HEK293 (cell line): ENCODE data around the gene TMX2.

Source experiments
- CTCF ChIA-PET: fragments of 350-600 bp; formaldehyde crosslinking; extraction: SDS; loops from one replicate; lab custom pipeline; 2021; ENCODE audit warnings: antibody characterized with exemption; lab: Yijun Ruan, JAX
- POLR2A ChIA-PET: fragments of 300-600 bp; formaldehyde crosslinking; extraction: SDS; loops from one replicate; lab custom pipeline; 2020; ENCODE audit warnings: antibody characterized with exemption, inconsistent platforms; lab: Yijun Ruan, JAX
- H3K27ac ChIP-seq: fragments of 200-500 bp; sonication (Bioruptor generic); 2 replicates; pipeline ENCODE4 v1.5.1; 2014; ENCODE audit warnings: low read depth, low read length, control low read depth, inconsistent platforms; ENCODE audit errors: extremely low read depth
- H3K36me3 ChIP-seq, 2 experiments: fragments of 200-500 bp in 1 of 2; sonication (Bioruptor generic) in 1 of 2; 1 replicate in 1 of 2; 2 replicates in 1 of 2; pipeline ENCODE4 v1.5.1; 2014 to 2017; ENCODE audit warnings: inconsistent platforms in 2 of 2, low read length in 2 of 2; ENCODE audit not compliant: control insufficient read depth in 2 of 2, insufficient read depth in 1 of 2
- H3K4me1 ChIP-seq: fragments of 200-500 bp; sonication (Bioruptor generic); 2 replicates; pipeline ENCODE4 v1.5.1; 2014; ENCODE audit warnings: mild to moderate bottlenecking, low read length, inconsistent platforms; ENCODE audit not compliant: control insufficient read depth, insufficient read depth
- H3K4me3 ChIP-seq: 2 replicates; pipeline ENCODE4 v1.5.1; 2011; ENCODE audit warnings: low read depth, mild to moderate bottlenecking, control low read depth, low read length, moderate library complexity
- H3K9me3 ChIP-seq: fragments of 200-500 bp; sonication (Bioruptor generic); 2 replicates; pipeline ENCODE4 v1.5.1; 2014; ENCODE audit warnings: low read depth, low read length, inconsistent platforms; ENCODE audit not compliant: control insufficient read depth, insufficient read depth
- EGR2 ChIP-seq: fragments of 450-650 bp; formaldehyde crosslinking; IDR thresholded peaks from 2 replicates; pipeline ENCODE4 v1.5.1; 2016; ENCODE audit warnings: low read depth, missing biosample characterization, missing genetic modification characterization
- GLI4 ChIP-seq: fragments of 450-650 bp; formaldehyde crosslinking; IDR thresholded peaks from 2 replicates; pipeline ENCODE4 v1.5.1; 2016; ENCODE audit warnings: missing biosample characterization, missing genetic modification characterization
- GLIS2 ChIP-seq: fragments of 450-650 bp; formaldehyde crosslinking; IDR thresholded peaks from 2 replicates; pipeline ENCODE4 v1.5.1; 2016; ENCODE audit warnings: missing biosample characterization, missing genetic modification characterization
- MYNN ChIP-seq: fragments of 450-650 bp; formaldehyde crosslinking; IDR thresholded peaks from 2 replicates; pipeline ENCODE4 v1.5.1; 2016; ENCODE audit warnings: missing biosample characterization, missing genetic modification characterization, borderline replicate concordance
- ZNF175 ChIP-seq: fragments of 450-650 bp; formaldehyde crosslinking; IDR thresholded peaks from 2 replicates; pipeline ENCODE4 v1.5.1; 2016; ENCODE audit warnings: missing biosample characterization, missing genetic modification characterization
- ZNF202 ChIP-seq: fragments of 450-650 bp; formaldehyde crosslinking; IDR thresholded peaks from 2 replicates; pipeline ENCODE4 v1.5.1; 2016; ENCODE audit warnings: missing biosample characterization, missing genetic modification characterization, borderline replicate concordance
- ZNF214 ChIP-seq: fragments of 450-650 bp; formaldehyde crosslinking; IDR thresholded peaks from 2 replicates; pipeline ENCODE4 v1.5.1; 2017; ENCODE audit warnings: missing biosample characterization, mild to moderate bottlenecking, missing genetic modification characterization, borderline replicate concordance
- ZNF248 ChIP-seq: fragments of 450-650 bp; formaldehyde crosslinking; IDR thresholded peaks from 2 replicates; pipeline ENCODE4 v1.5.1; 2017; ENCODE audit warnings: missing biosample characterization, missing genetic modification characterization
- ZNF266 ChIP-seq: fragments of 450-650 bp; formaldehyde crosslinking; IDR thresholded peaks from 2 replicates; pipeline ENCODE4 v1.5.1; 2016; ENCODE audit warnings: missing biosample characterization, missing genetic modification characterization, low read depth
- ZNF501 ChIP-seq: fragments of 450-650 bp; formaldehyde crosslinking; IDR thresholded peaks from 2 replicates; pipeline ENCODE4 v1.5.1; 2016; ENCODE audit warnings: missing biosample characterization, missing genetic modification characterization
- ZNF513 ChIP-seq: fragments of 450-650 bp; IDR thresholded peaks from 2 replicates; pipeline ENCODE4 v1.5.1; 2018; ENCODE audit warnings: missing biosample characterization, missing genetic modification characterization
- ZNF529 ChIP-seq: fragments of 450-650 bp; formaldehyde crosslinking; IDR thresholded peaks from 2 replicates; pipeline ENCODE4 v1.5.1; 2017; ENCODE audit warnings: missing genetic modification characterization, missing biosample characterization; ENCODE audit not compliant: insufficient replicate concordance
- ZNF558 ChIP-seq: fragments of 450-650 bp; formaldehyde crosslinking; IDR thresholded peaks from 2 replicates; pipeline ENCODE4 v1.5.1; 2016; ENCODE audit warnings: missing biosample characterization, missing genetic modification characterization
- ZNF600 ChIP-seq: fragments of 450-650 bp; formaldehyde crosslinking; IDR thresholded peaks from 2 replicates; pipeline ENCODE4 v1.5.1; 2016; ENCODE audit warnings: missing biosample characterization, missing genetic modification characterization
- ZNF626 ChIP-seq: fragments of 450-650 bp; sonication (Bioruptor Pico); formaldehyde crosslinking; IDR thresholded peaks from 2 replicates; pipeline ENCODE4 v1.5.1; 2018; ENCODE audit warnings: missing biosample characterization, missing genetic modification characterization, inconsistent platforms
- ZNF692 ChIP-seq: fragments of 450-650 bp; formaldehyde crosslinking; IDR thresholded peaks from 2 replicates; pipeline ENCODE4 v1.5.1; 2016; ENCODE audit warnings: missing biosample characterization, missing genetic modification characterization
- ZNF76 ChIP-seq: fragments of 450-650 bp; formaldehyde crosslinking; IDR thresholded peaks from 2 replicates; pipeline ENCODE4; 2016; ENCODE audit warnings: low read depth, missing biosample characterization, missing genetic modification characterization, borderline replicate concordance
- ZNF768 ChIP-seq: fragments of 450-650 bp; formaldehyde crosslinking; IDR thresholded peaks from 2 replicates; pipeline ENCODE4 v1.5.1; 2018; ENCODE audit warnings: missing biosample characterization, mild to moderate bottlenecking, missing genetic modification characterization
- ZXDB ChIP-seq: fragments of 450-650 bp; formaldehyde crosslinking; IDR thresholded peaks from 2 replicates; pipeline ENCODE4 v1.5.1; 2016; ENCODE audit warnings: missing biosample characterization, missing genetic modification characterization
- TF ChIP-seq, protein P1 (sequence below): fragments of 450-650 bp; formaldehyde crosslinking; IDR thresholded peaks from 2 replicates; pipeline ENCODE4 v1.5.1; 2016; ENCODE audit warnings: missing biosample characterization, missing genetic modification characterization, borderline replicate concordance
- TF ChIP-seq, protein P2 (sequence below): fragments of 450-650 bp; formaldehyde crosslinking; IDR thresholded peaks from 2 replicates; pipeline ENCODE4 v1.5.1; 2016; ENCODE audit warnings: missing biosample characterization, missing genetic modification characterization

TMX2 gene

GRCh38 chr11:57699813-57700212 is 12.6 kb upstream of the TMX2 start:
- no peak overlapping the region for H3K4me3 ChIP-seq
- TF ChIP-seq EGR2 (tag by site-specific recombination) (no peak), ZNF558 (no peak)
- TF ChIP-seq, protein P1, sequence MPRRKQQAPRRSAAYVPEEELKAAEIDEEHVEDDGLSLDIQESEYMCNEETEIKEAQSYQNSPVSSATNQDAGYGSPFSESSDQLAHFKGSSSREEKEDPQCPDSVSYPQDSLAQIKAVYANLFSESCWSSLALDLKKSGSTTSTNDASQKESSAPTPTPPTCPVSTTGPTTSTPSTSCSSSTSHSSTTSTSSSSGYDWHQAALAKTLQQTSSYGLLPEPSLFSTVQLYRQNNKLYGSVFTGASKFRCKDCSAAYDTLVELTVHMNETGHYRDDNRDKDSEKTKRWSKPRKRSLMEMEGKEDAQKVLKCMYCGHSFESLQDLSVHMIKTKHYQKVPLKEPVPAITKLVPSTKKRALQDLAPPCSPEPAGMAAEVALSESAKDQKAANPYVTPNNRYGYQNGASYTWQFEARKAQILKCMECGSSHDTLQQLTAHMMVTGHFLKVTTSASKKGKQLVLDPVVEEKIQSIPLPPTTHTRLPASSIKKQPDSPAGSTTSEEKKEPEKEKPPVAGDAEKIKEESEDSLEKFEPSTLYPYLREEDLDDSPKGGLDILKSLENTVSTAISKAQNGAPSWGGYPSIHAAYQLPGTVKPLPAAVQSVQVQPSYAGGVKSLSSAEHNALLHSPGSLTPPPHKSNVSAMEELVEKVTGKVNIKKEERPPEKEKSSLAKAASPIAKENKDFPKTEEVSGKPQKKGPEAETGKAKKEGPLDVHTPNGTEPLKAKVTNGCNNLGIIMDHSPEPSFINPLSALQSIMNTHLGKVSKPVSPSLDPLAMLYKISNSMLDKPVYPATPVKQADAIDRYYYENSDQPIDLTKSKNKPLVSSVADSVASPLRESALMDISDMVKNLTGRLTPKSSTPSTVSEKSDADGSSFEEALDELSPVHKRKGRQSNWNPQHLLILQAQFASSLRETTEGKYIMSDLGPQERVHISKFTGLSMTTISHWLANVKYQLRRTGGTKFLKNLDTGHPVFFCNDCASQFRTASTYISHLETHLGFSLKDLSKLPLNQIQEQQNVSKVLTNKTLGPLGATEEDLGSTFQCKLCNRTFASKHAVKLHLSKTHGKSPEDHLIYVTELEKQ (tag by site-specific recombination), result no peak
- TF ChIP-seq, all 188 proteins: peak for 0
- H3K9me3 ChIP-seq, result no peaks in the 10 kb centered on the region
- H3K4me1 ChIP-seq, result no peaks in the 10 kb centered on the region
- ChIA-PET POLR2A (interaction anchor here (2.1 kb wide), 1 partner anchor 12 kb away, joined by 6 read pairs; the partner anchor contains the start of genes MED19 and TMX2), CTCF (interaction anchor here (1.1 to 1.2 kb wide), 2 partner anchors 20 to 101 kb away, joined by 3 read pairs; no protein-coding TSS in a partner anchor)
- H3K36me3 ChIP-seq, result peaks cover 11 to 79% of the 10 kb centered on the region in 2 experiments; a peak in 2 of 3 replicates
- H3K27ac ChIP-seq, result no peak overlapping the region

GRCh38 chr11:57700425-57700824 is 12.0 kb upstream of the TMX2 start:
- Histone ChIP-seq H3K9me3 (no peaks in the 10 kb centered on the region), H3K4me1 (no peaks in the 10 kb centered on the region), H3K36me3 (peaks cover 8 to 75% of the 10 kb centered on the region in 2 experiments; a peak in 2 of 3 replicates), H3K27ac (no peak overlapping the region), H3K4me3 (no peak overlapping the region)
- POLR2A ChIA-PET, result no interaction called here
- no peak for TF ChIP-seq GLI4 (tag by site-specific recombination)
- TF ChIP-seq ZNF513 (tag by site-specific recombination), result no peak
- TF ChIP-seq MYNN (tag by site-specific recombination), result no peak
- TF ChIP-seq ZNF214, result no peak
- CTCF ChIA-PET, result no interaction called here

DNA sequence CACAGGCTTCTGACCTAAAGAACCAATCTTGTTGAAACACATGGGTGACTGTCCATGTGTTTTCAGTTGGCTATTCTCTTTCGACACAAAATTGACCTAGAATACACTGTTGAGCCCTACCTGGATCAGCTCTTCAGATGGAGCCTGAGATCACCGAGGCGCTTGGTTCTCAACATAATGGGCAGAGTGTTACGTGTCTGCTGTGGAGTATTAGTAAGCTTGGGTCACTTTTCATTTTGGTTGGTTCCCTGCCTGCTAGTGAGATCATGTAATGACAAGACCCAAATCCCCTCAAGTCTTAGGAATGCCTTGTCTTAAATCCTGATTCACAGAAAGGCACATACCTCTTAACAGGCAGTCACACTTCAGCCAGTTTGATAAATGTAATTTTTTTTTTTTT is 9.1 kb upstream of the TMX2 start:
- ChIA-PET CTCF (interaction anchor here (0.6 to 1.7 kb wide), 3 partner anchors 16 to 234 kb away, joined by 3 to 10 read pairs (median 3); no protein-coding TSS in a partner anchor), POLR2A (interaction anchor here (0.5 to 2.2 kb wide), 5 partner anchors 9 to 104 kb away, joined by 3 to 12 read pairs (median 7); partner anchors contain the start of genes MED19, SELENOH and TMX2)
- no peaks in the 10 kb centered on the region for H3K4me1 ChIP-seq
- no peak overlapping the region for H3K27ac ChIP-seq
- peaks cover 8 to 67% of the 10 kb centered on the region in 2 experiments; a peak in 2 of 3 replicates for H3K36me3 ChIP-seq
- H3K9me3 ChIP-seq, result no peaks in the 10 kb centered on the region
- no peak overlapping the region for H3K4me3 ChIP-seq
- TF ChIP-seq ZNF266 (tag by site-specific recombination), result no peak
- TF ChIP-seq ZNF529 (tag by site-specific recombination), result no peak
- no peak for TF ChIP-seq ZNF501 (tag by site-specific recombination)
- no peak for TF ChIP-seq ZNF600 (tag by site-specific recombination)
- no peak for TF ChIP-seq ZNF248 (tag by site-specific recombination)
- TF ChIP-seq ZXDB (tag by site-specific recombination), result no peak
- TF ChIP-seq ZNF626 (tag by site-specific recombination), result no peak
- no peak for TF ChIP-seq ZNF768 (tag by site-specific recombination)
- no peak for TF ChIP-seq ZNF175 (tag by site-specific recombination)
- no peak for TF ChIP-seq ZNF202
- TF ChIP-seq ZNF76 (tag by site-specific recombination), result no peak
- no peak for TF ChIP-seq ZNF692 (tag by site-specific recombination)
- TF ChIP-seq GLIS2 (tag by site-specific recombination), result no peak
- TF ChIP-seq, protein P2, sequence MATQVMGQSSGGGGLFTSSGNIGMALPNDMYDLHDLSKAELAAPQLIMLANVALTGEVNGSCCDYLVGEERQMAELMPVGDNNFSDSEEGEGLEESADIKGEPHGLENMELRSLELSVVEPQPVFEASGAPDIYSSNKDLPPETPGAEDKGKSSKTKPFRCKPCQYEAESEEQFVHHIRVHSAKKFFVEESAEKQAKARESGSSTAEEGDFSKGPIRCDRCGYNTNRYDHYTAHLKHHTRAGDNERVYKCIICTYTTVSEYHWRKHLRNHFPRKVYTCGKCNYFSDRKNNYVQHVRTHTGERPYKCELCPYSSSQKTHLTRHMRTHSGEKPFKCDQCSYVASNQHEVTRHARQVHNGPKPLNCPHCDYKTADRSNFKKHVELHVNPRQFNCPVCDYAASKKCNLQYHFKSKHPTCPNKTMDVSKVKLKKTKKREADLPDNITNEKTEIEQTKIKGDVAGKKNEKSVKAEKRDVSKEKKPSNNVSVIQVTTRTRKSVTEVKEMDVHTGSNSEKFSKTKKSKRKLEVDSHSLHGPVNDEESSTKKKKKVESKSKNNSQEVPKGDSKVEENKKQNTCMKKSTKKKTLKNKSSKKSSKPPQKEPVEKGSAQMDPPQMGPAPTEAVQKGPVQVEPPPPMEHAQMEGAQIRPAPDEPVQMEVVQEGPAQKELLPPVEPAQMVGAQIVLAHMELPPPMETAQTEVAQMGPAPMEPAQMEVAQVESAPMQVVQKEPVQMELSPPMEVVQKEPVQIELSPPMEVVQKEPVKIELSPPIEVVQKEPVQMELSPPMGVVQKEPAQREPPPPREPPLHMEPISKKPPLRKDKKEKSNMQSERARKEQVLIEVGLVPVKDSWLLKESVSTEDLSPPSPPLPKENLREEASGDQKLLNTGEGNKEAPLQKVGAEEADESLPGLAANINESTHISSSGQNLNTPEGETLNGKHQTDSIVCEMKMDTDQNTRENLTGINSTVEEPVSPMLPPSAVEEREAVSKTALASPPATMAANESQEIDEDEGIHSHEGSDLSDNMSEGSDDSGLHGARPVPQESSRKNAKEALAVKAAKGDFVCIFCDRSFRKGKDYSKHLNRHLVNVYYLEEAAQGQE (tag by site-specific recombination), result no peak
